Neural progenitor cell (in vitro differentiated cells): ENCODE measurements around the gene COA6. TPM values are rescaled to one million over a fixed set of nuclear protein-coding genes. Genes with fewer than 3 reads are reported as not detected.

Experiments used
- DNase-seq: peaks from one replicate; pipeline ENCODE4 v3.0.0-alpha.2; 2016; ENCODE audit warnings: low spot score
- H2AFZ ChIP-seq: fragments of 200-600 bp; sonication (generic); replicated peaks from 2 replicates; pipeline ENCODE4 v1.6.1; 2016; ENCODE audit warnings: antibody characterized with exemption
- H3F3A ChIP-seq: fragments of 200-600 bp; sonication (generic); 2 replicates; pipeline ENCODE4 v1.6.1; 2016; ENCODE audit warnings: antibody characterized with exemption, low read depth
- H3K27ac ChIP-seq: fragments of 200-600 bp; sonication (generic); 2 replicates; pipeline ENCODE4 v1.5.1; 2016; ENCODE audit warnings: mild to moderate bottlenecking
- H3K27me3 ChIP-seq: fragments of 200-600 bp; sonication (generic); 2 replicates; pipeline ENCODE4 v1.6.1; 2016; ENCODE audit warnings: mild to moderate bottlenecking, moderate library complexity
- H3K36me3 ChIP-seq: fragments of 200-600 bp; sonication (generic); 2 replicates; pipeline ENCODE4 v1.5.1; 2016
- H3K4me1 ChIP-seq: fragments of 200-600 bp; sonication (generic); 2 replicates; pipeline ENCODE4 v1.6.1; 2016; ENCODE audit warnings: mixed run types
- H3K4me2 ChIP-seq: fragments of 200-600 bp; sonication (generic); 2 replicates; pipeline ENCODE4 v1.6.1; 2016
- H3K4me3 ChIP-seq: fragments of 200-600 bp; sonication (generic); 2 replicates; pipeline ENCODE4 v1.5.1; 2016
- H3K79me2 ChIP-seq: fragments of 200-600 bp; sonication (generic); 2 replicates; pipeline ENCODE4 v1.6.1; 2016; ENCODE audit warnings: low read depth
- H3K9ac ChIP-seq: fragments of 200-600 bp; sonication (generic); 2 replicates; pipeline ENCODE4 v1.6.1; 2016
- H3K9me3 ChIP-seq: fragments of 200-600 bp; sonication (generic); 2 replicates; pipeline ENCODE4 v1.5.1; 2016; ENCODE audit warnings: low read depth
- H4K20me1 ChIP-seq: fragments of 200-600 bp; sonication (generic); 2 replicates; pipeline ENCODE4 v1.6.1; 2016; ENCODE audit warnings: low read depth
- H3K27ac Mint-ChIP-seq: 3 replicates; pipeline ENCODE4 v1.8.0; 2021; ENCODE audit warnings: mixed read lengths
- H3K27me3 Mint-ChIP-seq: 2 replicates; pipeline ENCODE4 v1.8.0; 2022; ENCODE audit warnings: low read depth, mild to moderate bottlenecking, inconsistent platforms, moderate library complexity, mixed read lengths; ENCODE audit not compliant: insufficient read depth
- H3K36me3 Mint-ChIP-seq: 3 replicates; pipeline ENCODE4 v1.8.0; 2021; ENCODE audit warnings: mixed read lengths
- H3K4me1 Mint-ChIP-seq: 3 replicates; pipeline ENCODE4 v1.8.0; 2021; ENCODE audit warnings: mixed read lengths
- H3K4me3 Mint-ChIP-seq: 3 replicates; pipeline ENCODE4 v1.8.0; 2021; ENCODE audit warnings: mild to moderate bottlenecking, moderate library complexity, mixed read lengths
- H3K9me3 Mint-ChIP-seq: 3 replicates; pipeline ENCODE4 v1.8.0; 2020; ENCODE audit warnings: mixed read lengths
- CTCF ChIP-seq: fragments of 200-600 bp; sonication (generic); IDR thresholded peaks from 2 replicates; pipeline ENCODE4 v1.5.1; 2017; ENCODE audit warnings: antibody characterized with exemption, mild to moderate bottlenecking
- EZH2 ChIP-seq: fragments of 200-600 bp; sonication (generic); IDR thresholded peaks from 2 replicates; pipeline ENCODE4 v1.6.1; 2017; ENCODE audit warnings: antibody characterized with exemption, mild to moderate bottlenecking, moderate library complexity
- EZH2phosphoT487 ChIP-seq: fragments of 200-600 bp; sonication (generic); IDR thresholded peaks from 2 replicates; pipeline ENCODE4 v1.6.1; 2017; ENCODE audit warnings: antibody characterized with exemption
- total RNA-seq: library from RNA; depleted of rRNA; stranded (reverse); fragments of >200 nt; gene quantifications from 2 replicates; pipeline ENCODE4 v1.2.3, GENCODE V29; 2015; ENCODE audit warnings: low replicate concordance

Gene COA6
- total RNA-seq, 1 donor from 2014 or later, result 36.0 TPM

DNA sequence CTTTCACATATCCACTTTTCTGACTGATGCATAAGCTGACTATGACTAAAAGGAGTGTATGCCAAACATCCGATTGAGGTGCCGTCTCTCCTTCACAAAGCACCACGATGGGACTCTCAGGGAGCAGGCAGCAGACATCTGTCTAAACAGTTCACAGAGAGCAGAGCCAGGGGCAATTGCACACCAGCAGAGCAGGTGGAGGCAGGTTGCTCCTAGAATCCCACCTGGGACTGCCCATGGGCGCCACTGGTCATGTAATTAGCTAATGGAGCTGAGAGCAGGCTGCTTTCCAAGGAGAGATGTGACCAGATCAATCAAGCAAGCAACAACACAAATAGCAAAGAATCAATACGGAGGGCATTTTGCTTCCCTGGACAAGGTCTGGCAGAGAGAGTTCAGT is 30.5 kb upstream of the COA6 start:
- Histone ChIP-seq H3K27ac (no peak overlapping the region), H4K20me1 (no peaks in the 10 kb centered on the region), H3F3A (no peaks in the 10 kb centered on the region), H3K4me1 (no peaks in the 10 kb centered on the region), H3K9ac (no peak overlapping the region), H3K27me3 (no peaks in the 10 kb centered on the region), H3K36me3 (no peaks in the 10 kb centered on the region), H3K4me2 (no peak overlapping the region), H3K79me2 (no peaks in the 10 kb centered on the region), H3K9me3 (peaks cover 9% of the 10 kb centered on the region), H3K4me3 (no peak overlapping the region), H2AFZ (no peak overlapping the region)
- Mint-ChIP-seq H3K4me3 (no peak overlapping the region), H3K27ac (no peak overlapping the region), H3K9me3 (peaks cover 24% of the 10 kb centered on the region), H3K27me3 (no peaks in the 10 kb centered on the region), H3K4me1 (no peaks in the 10 kb centered on the region), H3K36me3 (no peaks in the 10 kb centered on the region)
- TF ChIP-seq CTCF (no peak), EZH2phosphoT487 (no peak), EZH2 (no peak)
- no peak for DNase-seq

- Histone ChIP-seq H3F3A (no peaks in the 10 kb centered on the region), H3K9ac (no peak overlapping the region), H2AFZ (no peak overlapping the region), H3K4me1 (no peaks in the 10 kb centered on the region), H3K4me3 (no peak overlapping the region), H3K36me3 (no peaks in the 10 kb centered on the region), H3K9me3 (peaks cover 2% of the 10 kb centered on the region), H3K27me3 (no peaks in the 10 kb centered on the region), H3K79me2 (no peaks in the 10 kb centered on the region), H3K4me2 (no peak overlapping the region), H3K27ac (no peak overlapping the region), H4K20me1 (no peaks in the 10 kb centered on the region)
- Mint-ChIP-seq H3K9me3 (peaks cover 9% of the 10 kb centered on the region), H3K4me1 (no peaks in the 10 kb centered on the region), H3K27ac (no peak overlapping the region), H3K4me3 (no peak overlapping the region), H3K27me3 (no peaks in the 10 kb centered on the region), H3K36me3 (no peaks in the 10 kb centered on the region)
- TF ChIP-seq EZH2phosphoT487 (no peak), EZH2 (no peak), CTCF (no peak)
- no peak for DNase-seq
Observed at GRCh38 chr1:234345237-234345636, 28.0 kb upstream of the COA6 start.

GRCh38 chr1:234348964-234349363 is 24.3 kb upstream of the COA6 start:
- no peaks in the 10 kb centered on the region for H3K4me1 ChIP-seq
- no peak overlapping the region for H3K4me3 ChIP-seq
- no peak overlapping the region for H2AFZ ChIP-seq
- H3K36me3 ChIP-seq, result no peaks in the 10 kb centered on the region
- no peak overlapping the region for H3K27ac ChIP-seq
- no peaks in the 10 kb centered on the region for H3K9me3 ChIP-seq
- Mint-ChIP-seq H3K27ac (no peak overlapping the region), H3K9me3 (no peaks in the 10 kb centered on the region), H3K36me3 (no peaks in the 10 kb centered on the region), H3K27me3 (no peaks in the 10 kb centered on the region), H3K4me3 (no peak overlapping the region), H3K4me1 (no peaks in the 10 kb centered on the region)
- no peak overlapping the region for H3K9ac ChIP-seq
- no peaks in the 10 kb centered on the region for H3K79me2 ChIP-seq
- no peaks in the 10 kb centered on the region for H4K20me1 ChIP-seq
- no peak for TF ChIP-seq CTCF
- no peak for TF ChIP-seq EZH2
- no peak for TF ChIP-seq EZH2phosphoT487
- no peaks in the 10 kb centered on the region for H3F3A ChIP-seq
- no peaks in the 10 kb centered on the region for H3K27me3 ChIP-seq
- no peak overlapping the region for H3K4me2 ChIP-seq
- no peak for DNase-seq
